ENCODE data around the gene CUL9.

The CUL9 gene

GRCh38 chr6:43173591-43174262 lies 8.3 kb upstream of the CUL9 start:
- DNase-seq: no peak

DNA sequence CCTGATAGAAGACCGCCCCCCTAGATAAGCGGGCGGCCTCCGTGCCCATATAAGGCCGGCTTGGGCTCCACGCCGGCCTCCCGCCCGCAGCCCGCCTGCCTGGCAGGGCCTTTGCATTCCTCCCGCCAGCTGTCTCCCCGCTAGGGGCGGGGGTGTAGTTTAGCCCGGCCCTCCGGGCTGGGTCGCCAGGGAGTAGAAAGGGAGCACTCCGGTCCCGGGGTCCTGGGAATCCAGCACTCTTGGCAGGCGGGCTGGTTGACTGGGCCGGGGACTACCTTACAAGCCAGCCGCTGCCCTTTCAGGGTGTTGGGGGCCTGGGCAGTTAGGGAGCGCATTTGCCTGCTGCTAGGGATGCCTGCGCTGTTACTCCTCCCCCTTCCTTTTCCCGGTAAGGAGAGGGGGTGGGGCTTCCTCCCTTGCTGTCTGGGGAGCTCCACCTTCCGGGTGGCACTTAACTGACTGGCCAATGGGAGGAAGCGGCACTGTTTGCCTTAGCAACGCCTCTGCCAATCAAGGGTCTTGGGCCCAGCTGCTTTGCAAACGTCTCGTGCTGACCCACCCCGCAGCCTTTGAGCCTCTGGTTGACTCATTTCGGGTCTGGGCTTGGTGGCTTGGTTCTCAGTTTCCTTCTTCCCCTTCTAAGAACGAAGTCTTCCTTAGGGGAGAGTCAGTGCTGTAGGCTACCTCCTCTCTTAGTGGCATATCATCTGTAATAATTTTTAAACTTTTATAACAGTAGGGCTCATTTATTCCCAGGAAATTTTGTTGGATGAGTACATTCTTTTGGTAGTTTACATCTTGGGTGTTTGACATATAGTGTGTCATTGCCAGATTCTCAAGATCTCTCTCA lies 7.5 kb upstream of the CUL9 start:
- DNase-seq: peak; percentile 99

DNA sequence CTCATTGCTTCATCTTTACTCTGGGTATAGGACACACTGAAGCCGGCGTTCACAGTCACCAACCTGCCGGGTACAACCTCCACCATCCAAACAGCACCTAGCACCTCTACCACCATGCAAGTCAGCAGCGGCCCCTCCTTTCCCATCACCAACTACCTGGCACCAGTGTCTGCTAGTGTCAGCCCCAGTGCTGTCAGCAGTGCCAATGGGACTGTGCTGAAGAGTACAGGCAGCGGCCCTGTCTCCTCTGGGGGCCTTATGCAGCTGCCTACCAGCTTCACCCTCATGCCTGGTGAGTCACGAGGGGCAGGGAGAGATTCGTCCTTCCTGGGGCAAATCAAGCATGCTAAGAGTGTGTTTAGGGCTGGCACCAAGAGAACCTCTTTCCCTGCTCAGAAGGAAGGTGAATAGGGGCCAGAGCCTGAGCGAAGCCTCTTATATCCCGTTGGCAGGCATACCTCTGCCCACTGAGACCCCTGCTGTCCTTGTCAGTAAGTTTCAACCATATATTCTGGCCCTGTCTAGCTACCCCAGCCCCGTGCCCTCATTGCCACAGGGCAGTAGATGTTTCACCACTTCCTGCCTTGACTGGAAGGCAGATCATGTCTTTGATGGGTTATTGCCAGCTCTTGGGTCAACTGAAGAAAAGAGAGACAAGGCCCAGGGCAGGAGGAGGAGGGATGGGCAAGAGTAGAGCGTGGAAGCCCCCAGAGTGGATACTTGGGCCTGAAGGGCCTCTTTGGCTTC lies 6.1 kb upstream of the CUL9 start:
- DNase-seq: no peak

DNA sequence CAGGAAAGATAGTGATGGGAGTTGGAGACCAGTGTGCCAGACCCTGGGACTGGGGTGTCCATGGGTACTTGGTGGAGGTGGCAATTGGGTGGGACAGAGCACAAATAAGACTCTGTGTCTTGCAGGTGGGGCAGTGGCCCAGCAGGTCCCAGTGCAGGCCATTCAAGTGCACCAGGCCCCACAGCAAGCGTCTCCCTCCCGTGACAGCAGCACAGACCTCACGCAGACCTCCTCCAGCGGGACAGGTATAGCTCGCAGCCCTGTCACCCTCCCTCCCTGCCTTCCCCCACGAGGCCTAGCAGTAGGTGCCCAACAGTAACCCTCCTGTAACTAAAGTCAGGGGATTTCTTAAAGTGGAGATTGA lies 5.6 kb upstream of the CUL9 start:
- DNase-seq: no peak

DNA sequence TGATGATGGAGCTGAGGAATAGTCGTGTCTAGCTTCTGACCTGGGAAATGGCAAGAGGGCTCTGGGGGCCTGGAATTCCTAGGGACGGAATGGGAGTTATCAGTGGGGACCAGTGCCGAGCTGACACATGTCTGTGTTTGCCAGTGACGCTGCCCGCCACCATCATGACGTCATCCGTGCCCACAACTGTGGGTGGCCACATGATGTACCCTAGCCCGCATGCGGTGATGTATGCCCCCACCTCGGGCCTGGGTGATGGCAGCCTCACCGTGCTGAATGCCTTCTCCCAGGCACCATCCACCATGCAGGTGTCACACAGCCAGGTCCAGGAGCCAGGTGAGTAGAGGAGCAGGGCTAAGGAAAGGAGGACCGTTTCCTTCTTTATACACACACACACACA lies 3.8 kb upstream of the CUL9 start:
- DNase-seq: no peak

DNA sequence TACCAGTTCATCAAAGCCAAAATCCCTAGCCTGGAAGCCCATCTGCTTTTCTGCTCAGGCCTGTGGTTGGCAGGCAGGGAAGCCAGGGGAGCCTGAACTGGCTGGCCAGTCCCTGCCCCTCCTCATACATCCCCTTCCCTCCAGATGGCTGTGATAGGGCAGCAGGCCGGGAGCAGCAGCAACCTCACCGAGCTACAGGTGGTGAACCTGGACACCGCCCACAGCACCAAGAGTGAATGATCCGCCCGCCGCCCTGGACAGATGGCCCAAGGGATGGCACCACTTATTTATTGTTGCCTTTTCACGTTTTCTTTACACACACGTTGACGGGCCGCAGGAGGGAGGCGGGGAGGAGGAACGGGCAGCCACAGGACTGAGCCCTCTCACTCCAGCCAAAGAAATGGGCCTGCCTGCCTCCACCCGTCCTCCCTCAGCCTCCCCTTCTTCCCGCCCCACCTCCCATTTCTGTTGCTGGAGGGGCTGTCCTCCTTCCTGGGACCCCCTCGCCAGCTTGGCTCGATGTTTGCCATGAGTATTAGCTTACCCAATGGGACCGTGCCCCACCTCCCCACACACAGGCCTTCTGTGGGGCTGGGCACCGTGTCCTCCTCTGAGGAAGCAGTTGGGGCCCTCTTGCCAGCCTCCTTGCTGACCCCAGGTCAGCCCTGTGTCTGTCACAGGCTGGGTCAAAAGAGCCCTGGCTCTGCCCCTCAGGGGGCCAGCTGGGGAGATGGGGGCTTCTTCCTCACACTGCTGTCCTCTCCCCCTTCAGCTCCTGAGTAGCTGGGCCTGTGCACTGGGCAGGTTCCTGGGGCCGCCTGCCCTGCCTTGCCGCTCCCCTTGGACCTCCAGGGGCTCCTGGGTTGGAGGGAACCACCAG lies 2.8 kb upstream of the CUL9 start:
- DNase-seq: no peak

DNA sequence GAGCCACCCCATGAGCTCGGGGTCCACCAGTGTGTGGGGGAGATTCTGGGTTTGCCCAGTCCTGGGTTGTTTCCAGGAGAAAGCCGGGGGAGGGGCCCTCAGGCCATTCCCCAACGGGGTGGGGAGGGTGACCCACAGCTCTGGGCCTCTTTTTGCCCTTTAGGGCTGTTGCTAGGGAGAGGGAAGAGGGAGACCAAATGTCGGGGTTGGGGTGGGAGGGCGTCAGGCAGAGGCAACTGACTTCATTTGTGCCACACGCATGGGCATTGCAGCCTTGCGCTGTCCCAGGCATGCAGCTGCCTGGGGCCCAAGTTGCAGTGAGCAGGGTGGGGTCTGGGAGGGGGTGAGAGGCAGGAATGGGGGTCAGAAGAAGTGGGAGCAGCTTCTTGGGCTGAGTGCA lies 1.9 kb upstream of the CUL9 start:
- DNase-seq: no peak

GRCh38 chr6:43180985-43181384 lies 1.0 kb upstream of the CUL9 start:
- DNase-seq: no peak

DNA sequence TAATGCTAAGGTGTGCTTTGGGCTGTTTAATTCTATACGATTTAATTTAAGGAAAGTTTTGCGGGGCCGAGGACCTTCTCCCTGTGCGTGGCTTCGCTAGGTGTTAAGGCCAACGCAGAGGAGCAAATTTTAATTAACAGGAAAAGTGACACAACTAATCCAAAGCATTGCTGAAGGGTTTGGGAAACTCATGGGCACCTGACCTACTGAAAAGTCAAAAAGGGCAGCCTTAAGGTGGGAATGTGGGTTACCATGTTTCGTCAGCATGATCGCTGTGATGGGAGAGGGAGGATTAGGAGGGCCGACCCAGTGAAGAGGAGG lies 415 bp upstream of the CUL9 start:
- DNase-seq: no peak

- DNase-seq: no peak
Observed at GRCh38 chr6:43183441-43183840, 1.4 kb downstream of the CUL9 start.

- no peak for DNase-seq
Observed at GRCh38 chr6:43184268-43184985, 2.4 kb downstream of the CUL9 start.

DNA sequence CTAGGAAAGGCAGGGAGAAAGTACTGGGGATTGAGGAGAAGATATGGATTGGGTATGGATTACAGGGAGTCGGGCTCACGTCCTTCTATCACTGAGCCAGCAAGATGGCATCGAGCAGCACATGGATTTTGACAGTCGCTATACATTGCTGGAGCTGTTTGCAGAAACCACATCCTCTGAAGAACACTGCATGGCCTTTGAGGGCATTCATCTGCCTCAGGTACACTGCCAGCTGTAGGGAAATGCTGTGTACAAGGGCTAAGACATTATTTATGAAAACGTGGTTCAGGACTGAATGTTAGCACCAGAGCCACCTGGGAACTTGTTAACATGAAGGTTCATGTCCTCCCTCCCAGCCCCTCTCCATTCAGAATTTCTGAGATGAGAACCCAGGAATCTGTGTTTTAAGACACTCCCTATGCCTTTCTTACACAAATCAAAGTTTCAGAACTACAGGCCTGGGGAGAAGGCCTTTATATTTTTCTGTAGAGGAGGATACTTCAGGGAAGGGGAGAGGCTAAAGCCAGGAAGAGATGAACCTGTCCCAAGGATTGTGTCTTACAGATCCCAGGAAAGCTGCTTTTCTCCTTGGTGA lies 3.5 kb downstream of the CUL9 start:
- no peak for DNase-seq

GRCh38 chr6:43186019-43186418 lies 4.0 kb downstream of the CUL9 start:
- DNase-seq: no peak

- no peak for DNase-seq
Observed at GRCh38 chr6:43186706-43187105, 4.7 kb downstream of the CUL9 start.

GRCh38 chr6:43187821-43188220 lies 5.8 kb downstream of the CUL9 start:
- no peak for DNase-seq

DNA sequence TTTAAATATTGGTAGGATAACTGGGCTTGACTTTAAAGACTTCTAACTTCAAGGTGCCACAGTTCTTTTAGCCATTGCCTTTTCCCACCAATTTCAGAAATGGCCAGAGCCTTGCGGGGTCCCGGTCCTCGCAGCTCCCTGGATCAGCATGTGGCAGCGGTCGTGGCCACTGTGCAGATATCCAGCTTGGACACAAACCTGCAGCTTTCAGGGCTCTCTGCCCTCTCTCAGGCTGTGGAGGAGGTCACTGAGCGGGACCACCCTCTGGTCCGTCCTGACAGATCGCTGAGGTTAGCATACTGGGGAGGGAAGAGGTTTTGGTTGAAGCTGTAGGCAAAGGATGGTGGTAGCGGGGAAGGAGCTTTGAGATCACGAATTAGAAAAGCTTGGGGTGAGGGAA lies 6.4 kb downstream of the CUL9 start:
- no peak for DNase-seq

- DNase-seq: no peak
Observed at GRCh38 chr6:43189776-43190304, 7.8 kb downstream of the CUL9 start.

DNA sequence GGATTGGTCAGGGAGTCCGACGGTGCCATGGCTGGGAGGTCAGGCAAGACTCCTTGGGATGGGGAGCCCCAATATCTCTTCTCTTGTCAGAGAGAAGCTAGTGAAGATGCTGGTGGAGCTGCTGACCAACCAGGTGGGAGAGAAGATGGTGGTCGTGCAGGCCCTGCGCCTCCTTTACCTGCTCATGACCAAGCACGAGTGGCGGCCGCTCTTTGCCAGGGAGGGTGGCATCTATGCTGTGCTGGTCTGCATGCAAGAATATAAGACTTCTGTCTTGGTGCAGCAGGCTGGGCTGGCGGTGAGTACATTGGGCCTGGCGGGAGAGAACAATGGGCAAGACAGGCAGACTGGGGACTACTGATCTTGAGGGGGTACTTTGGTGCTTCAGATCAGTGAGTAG lies 10.9 kb downstream of the CUL9 start:
- no peak for DNase-seq

DNA sequence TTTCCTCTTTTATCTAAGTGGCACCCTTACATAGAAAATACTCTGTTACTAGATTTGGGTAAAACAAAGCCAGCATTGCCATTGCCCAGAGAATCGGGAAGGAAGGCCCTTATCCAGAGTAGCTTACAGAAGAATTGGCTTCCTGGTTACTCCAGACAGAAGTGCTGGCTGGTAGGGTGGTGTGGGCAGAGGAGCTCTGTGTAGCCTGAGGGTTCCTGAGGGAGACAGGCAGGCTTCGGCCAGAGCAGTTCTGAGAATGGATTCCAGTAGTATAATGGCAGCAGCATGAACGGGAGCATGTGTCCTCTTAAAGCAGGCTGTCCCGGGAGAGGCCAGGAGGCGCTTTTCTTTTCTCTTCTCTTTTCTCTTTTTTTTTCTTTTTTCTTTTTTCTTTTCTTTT lies 11.9 kb downstream of the CUL9 start:
- no peak for DNase-seq

DNA sequence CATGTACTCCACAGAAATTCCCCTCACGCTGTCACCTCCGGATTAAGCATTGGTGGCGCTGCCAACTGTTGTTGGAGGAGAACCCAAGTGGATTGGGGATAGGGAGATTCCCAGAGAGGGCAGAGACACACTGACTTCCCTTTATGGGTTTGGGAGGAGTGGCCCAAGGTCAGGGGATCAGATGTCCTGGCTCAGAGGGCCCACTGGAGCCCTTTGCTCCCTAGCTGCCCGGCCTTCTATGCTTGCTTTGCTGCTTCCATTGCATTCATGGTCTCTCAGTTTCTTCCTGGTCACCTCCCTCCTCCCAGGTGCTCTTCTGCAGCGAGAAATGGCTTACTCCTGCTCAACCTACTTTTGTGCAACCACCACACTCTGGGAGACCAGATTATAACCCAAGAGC lies 14.3 kb downstream of the CUL9 start:
- DNase-seq: no peak

DNA sequence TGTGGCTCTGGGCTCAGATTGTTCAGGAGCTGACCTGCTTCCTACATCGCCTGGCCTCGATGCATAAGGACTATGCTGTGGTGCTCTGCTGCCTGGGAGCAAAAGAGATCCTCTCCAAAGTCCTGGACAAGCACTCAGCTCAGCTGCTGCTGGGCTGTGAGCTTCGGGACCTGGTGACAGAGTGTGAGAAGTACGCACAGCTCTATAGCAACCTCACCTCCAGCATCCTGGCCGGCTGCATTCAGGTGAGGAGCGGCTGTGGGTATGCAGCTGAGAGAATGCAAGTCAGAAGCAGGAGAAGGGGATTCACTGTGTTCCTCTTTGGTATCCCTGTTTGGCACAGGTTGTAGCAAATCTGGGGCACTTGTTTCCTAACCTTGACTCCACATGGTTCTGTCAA lies 17.9 kb downstream of the CUL9 start:
- DNase-seq: no peak

GRCh38 chr6:43200541-43200940 lies 18.5 kb downstream of the CUL9 start:
- no peak for DNase-seq

Data from NCI-H69 (cell line).